CD4-positive, alpha-beta memory T cell (primary cell): Measurements from ENCODE around the gene OTOP2. TPM values are rescaled to one million over a fixed set of nuclear protein-coding genes. Genes with fewer than 3 reads are reported as not detected.
"Not testable (repeated sequence)": the region's sequence is repeated elsewhere in the genome, so short reads cannot be mapped to it uniquely, and the experiment has no call there.

Experiments used
- CTCF ChIA-PET: fragments of 350-600 bp; sonication (Branson Sonifier 250); formaldehyde crosslinking; loops from one replicate; lab custom pipeline; 2021; ENCODE audit warnings: inconsistent platforms; ENCODE audit not compliant: partially characterized antibody; lab: Charles Lee
- POLR2A ChIA-PET: fragments of 350-600 bp; sonication (Branson Sonifier 250); formaldehyde crosslinking; loops from one replicate; lab custom pipeline; 2021; ENCODE audit not compliant: partially characterized antibody; lab: Charles Lee
- DNase-seq, 5 donors: peaks; one replicate each; pipeline versions ENCODE4 v3.0.0 to v3.0.0-alpha.2; 2020 to 2022; ENCODE audit warnings: mixed read lengths in 1 of 5
- H3K27ac ChIP-seq: one replicate; pipeline ENCODE4 v1.7.0; 2013; ENCODE audit warnings: low read depth, low read length
- H3K27me3 ChIP-seq: 2 replicates; pipeline ENCODE4 v1.7.0; 2013; ENCODE audit warnings: mild to moderate bottlenecking, low read length, moderate library complexity; ENCODE audit not compliant: insufficient read depth
- H3K36me3 ChIP-seq: 2 replicates; pipeline ENCODE4 v1.7.0; 2013; ENCODE audit warnings: mild to moderate bottlenecking, low read length, moderate library complexity; ENCODE audit not compliant: insufficient read depth
- H3K4me1 ChIP-seq: 2 replicates; pipeline ENCODE4 v1.7.0; 2013; ENCODE audit warnings: mild to moderate bottlenecking, low read length, moderate library complexity; ENCODE audit not compliant: insufficient read depth
- H3K4me3 ChIP-seq, 2 donors: one replicate each; pipeline ENCODE4 v1.7.0; 2013; ENCODE audit warnings: low read length in 2 of 2, mild to moderate bottlenecking in 1 of 2
- H3K9me3 ChIP-seq, 2 donors: one replicate each; pipeline ENCODE4 v1.7.0; 2013; ENCODE audit warnings: low read length in 2 of 2, control low read depth in 1 of 2; ENCODE audit not compliant: control insufficient read depth in 1 of 2
- H3K27ac Mint-ChIP-seq, 7 donors: one replicate each; pipeline ENCODE4 v1.8.0; 2020 to 2021; ENCODE audit warnings: mixed read lengths in 7 of 7, mild to moderate bottlenecking in 6 of 7, inconsistent platforms in 3 of 7, moderate library complexity in 3 of 7
- H3K27me3 Mint-ChIP-seq, 2 donors: one replicate each; pipeline ENCODE4 v1.8.0; 2020 to 2021; ENCODE audit warnings: mixed read lengths in 2 of 2
- H3K36me3 Mint-ChIP-seq, 2 donors: one replicate each; pipeline ENCODE4 v1.8.0; 2020 to 2021; ENCODE audit warnings: mixed read lengths in 2 of 2, inconsistent platforms in 1 of 2, mild to moderate bottlenecking in 1 of 2
- H3K4me1 Mint-ChIP-seq, 4 donors: one replicate each; pipeline ENCODE4 v1.8.0; 2020 to 2021; ENCODE audit warnings: mixed read lengths in 4 of 4, mild to moderate bottlenecking in 1 of 4
- H3K4me3 Mint-ChIP-seq, 8 donors: one replicate each; pipeline ENCODE4 v1.8.0; 2020 to 2021; ENCODE audit warnings: mixed read lengths in 8 of 8, mild to moderate bottlenecking in 7 of 8, moderate library complexity in 6 of 8, inconsistent platforms in 3 of 8
- H3K9me3 Mint-ChIP-seq, 8 donors: one replicate each; pipeline ENCODE4 v1.8.0; 2020 to 2021; ENCODE audit warnings: mixed read lengths in 8 of 8, mild to moderate bottlenecking in 5 of 8, inconsistent platforms in 3 of 8, moderate library complexity in 1 of 8
- intact Hi-C: fragments of 100-400 bp; cut with micrococcal nuclease; formaldehyde crosslinking; loops from one replicate; pipeline ENCODE4 v1.15.1; 2023
- polyA plus RNA-seq, 2 donors: library from polyadenylated mRNA; unstranded; fragments of 300-500 nt; fragmentation: Illumina TruSeq; gene quantifications; one replicate each; pipeline ENCODE4 v1.2.3, GENCODE V29; 2021
- total RNA-seq, 2 experiments: library from RNA; stranded (reverse); gene quantifications; one replicate each; pipeline ENCODE4 v1.2.3, GENCODE V29; 2021

The OTOP2 gene
- total and polyA plus RNA-seq, 4 experiments from 2014 or later = not detected

GRCh38 chr17:74982663-74983313 lies 58.7 kb downstream of the OTOP2 start:
- CTCF ChIA-PET = interaction anchor here (1.0 to 3.8 kb wide), 6 partner anchors 10 to 131 kb away, joined by 3 to 22 read pairs (median 3); partner anchors contain the start of gene MRPL58
- H3K27ac Mint-ChIP-seq = peak overlapping the region; percentile 82 to 95 (median 90)
- peak overlapping the region; percentile 71 to 94 (median 88) for H3K4me3 Mint-ChIP-seq
- H3K27me3 Mint-ChIP-seq, H3K36me3 Mint-ChIP-seq, H3K9me3 ChIP-seq, H3K9me3 Mint-ChIP-seq, H3K27me3 ChIP-seq, DNase-seq, H3K36me3 ChIP-seq: not testable (repeated sequence)
- intact Hi-C loops = loop anchor here (1.0 kb wide), 1 partner anchor 30 kb away; the partner anchor contains the start of gene MRPL58
- Histone ChIP-seq H3K4me1 (peaks cover 28% of the 10 kb centered on the region), H3K27ac (peak overlapping the region; percentile 30), H3K4me3 (peak overlapping the region; percentile 2 to 91)
- POLR2A ChIA-PET = interaction anchor here (1.0 to 2.3 kb wide), 6 partner anchors 9 to 128 kb away, joined by 3 to 15 read pairs (median 6); partner anchors contain the start of genes ARMC7, ATP5PD, HID1 and KCTD2
- H3K4me1 Mint-ChIP-seq = peaks cover 17 to 38% (median 20%) of the 10 kb centered on the region in 4 donors

Other genes starting within 250 kb of the OTOP2 start
- gene CD300LF, start 211.3 kb upstream of the OTOP2 start, total RNA-seq = under 1 TPM in 1 of 2 experiments, not detected in 1; 0.23 TPM
- gene CD300LF, start 211.3 kb upstream of the OTOP2 start, polyA plus RNA-seq = not detected
- 10 to 100 TPM; 23.2 to 25.9 TPM for gene RAB37, start 187.0 kb upstream of the OTOP2 start, total RNA-seq
- gene RAB37, start 187.0 kb upstream of the OTOP2 start, polyA plus RNA-seq = 10 to 100 TPM; 47.8 to 52.3 TPM
- 100 to 1,000 TPM; 202 to 209 TPM for gene NHERF1, start 175.6 kb upstream of the OTOP2 start, total RNA-seq
- gene NHERF1, start 175.6 kb upstream of the OTOP2 start, polyA plus RNA-seq = 100 to 1,000 TPM; 324 to 448 TPM
- gene NAT9, start 147.9 kb upstream of the OTOP2 start, total RNA-seq = 10 to 100 TPM; 60.0 to 70.3 TPM
- 10 to 100 TPM; 11.9 to 19.1 TPM for gene NAT9, start 147.9 kb upstream of the OTOP2 start, polyA plus RNA-seq
- gene GRIN2C, start 64.4 kb upstream of the OTOP2 start, total RNA-seq = under 1 TPM in 1 of 2 experiments, not detected in 1; 0.09 TPM
- gene GRIN2C, start 64.4 kb upstream of the OTOP2 start, polyA plus RNA-seq = not detected
- gene FDXR, start 51.3 kb upstream of the OTOP2 start, total RNA-seq = 10 to 100 TPM; 16.6 to 21.8 TPM
- gene FDXR, start 51.3 kb upstream of the OTOP2 start, polyA plus RNA-seq = 1 to 10 TPM; 2.7 to 4.6 TPM
- gene FADS6, start 30.6 kb upstream of the OTOP2 start, total RNA-seq = not detected
- gene FADS6, start 30.6 kb upstream of the OTOP2 start, polyA plus RNA-seq = not detected
- gene USH1G, start 1.0 kb upstream of the OTOP2 start, total RNA-seq = not detected
- gene USH1G, start 1.0 kb upstream of the OTOP2 start, polyA plus RNA-seq = not detected
- gene OTOP3, start 11.6 kb downstream of the OTOP2 start, total RNA-seq = not detected
- gene OTOP3, start 11.6 kb downstream of the OTOP2 start, polyA plus RNA-seq = not detected
- gene HID1, start 48.5 kb downstream of the OTOP2 start, total RNA-seq = 10 to 100 TPM; 17.5 to 19.5 TPM
- 1 to 10 TPM; 3.0 to 5.1 TPM for gene HID1, start 48.5 kb downstream of the OTOP2 start, polyA plus RNA-seq
- gene CDR2L, start 63.4 kb downstream of the OTOP2 start, total RNA-seq = under 1 TPM; 0.08 to 0.20 TPM
- not detected for gene CDR2L, start 63.4 kb downstream of the OTOP2 start, polyA plus RNA-seq
- gene MRPL58, start 88.4 kb downstream of the OTOP2 start, total RNA-seq = 10 to 100 TPM; 22.6 to 26.7 TPM
- gene MRPL58, start 88.4 kb downstream of the OTOP2 start, polyA plus RNA-seq = 10 to 100 TPM; 56.5 to 62.2 TPM
- gene ATP5PD, start 122.7 kb downstream of the OTOP2 start, total RNA-seq = 100 to 1,000 TPM; 167 to 171 TPM
- 100 to 1,000 TPM; 428 to 552 TPM for gene ATP5PD, start 122.7 kb downstream of the OTOP2 start, polyA plus RNA-seq
- gene KCTD2, start 123.0 kb downstream of the OTOP2 start, total RNA-seq = 10 to 100 TPM; 31.1 to 31.7 TPM
- 10 to 100 TPM in 1 of 2 donors, 1 to 10 TPM in 1; 2.3 to 11.6 TPM for gene KCTD2, start 123.0 kb downstream of the OTOP2 start, polyA plus RNA-seq
- gene SLC16A5, start 163.7 kb downstream of the OTOP2 start, total RNA-seq = 10 to 100 TPM; 12.5 to 13.9 TPM
- gene SLC16A5, start 163.7 kb downstream of the OTOP2 start, polyA plus RNA-seq = 1 to 10 TPM; 2.9 to 3.7 TPM
- gene ARMC7, start 185.7 kb downstream of the OTOP2 start, total RNA-seq = 10 to 100 TPM; 20.0 to 21.9 TPM
- gene ARMC7, start 185.7 kb downstream of the OTOP2 start, polyA plus RNA-seq = 1 to 10 TPM; 1.3 to 3.5 TPM
- 10 to 100 TPM; 40.1 to 46.6 TPM for gene NT5C, start 207.5 kb downstream of the OTOP2 start, total RNA-seq
- gene NT5C, start 207.5 kb downstream of the OTOP2 start, polyA plus RNA-seq = 10 to 100 TPM; 22.4 to 32.6 TPM
- 10 to 100 TPM; 37.8 to 38.9 TPM for gene JPT1, start 230.2 kb downstream of the OTOP2 start, total RNA-seq
- 100 to 1,000 TPM; 105 to 130 TPM for gene JPT1, start 230.2 kb downstream of the OTOP2 start, polyA plus RNA-seq